GM23338 (cell line): ENCODE results near the gene ME3. TPM values are rescaled to one million over a fixed set of nuclear protein-coding genes. Genes with fewer than 3 reads are reported as not detected.

Experiments used
- ATAC-seq: fragments of 200-7000 bp; cut with Tn5 transposase; 3 replicates; pipeline ENCODE4 v1.9.1; 2020
- DNase-seq: peaks from one replicate; pipeline ENCODE4 v3.0.0-alpha.2; 2015; ENCODE audit warnings: low spot score
- H2AFZ ChIP-seq: fragments of 200-600 bp; sonication (generic); 2 replicates; pipeline ENCODE4 v1.8.0; 2016; ENCODE audit warnings: antibody characterized with exemption, mild to moderate bottlenecking, moderate library complexity
- H3F3A ChIP-seq: fragments of 200-600 bp; sonication (generic); replicated peaks from 2 replicates; pipeline ENCODE4 v1.8.0; 2017; ENCODE audit warnings: antibody characterized with exemption, mixed run types, low read depth
- H3K27ac ChIP-seq: fragments of 200-600 bp; sonication (generic); 2 replicates; pipeline ENCODE4 v1.6.1; 2016; ENCODE audit warnings: low read depth
- H3K27me3 ChIP-seq: fragments of 200-600 bp; sonication (generic); 2 replicates; pipeline ENCODE4 v1.8.0; 2016; ENCODE audit warnings: mild to moderate bottlenecking, mixed run types, moderate library complexity; ENCODE audit not compliant: insufficient read depth
- H3K36me3 ChIP-seq: fragments of 200-600 bp; sonication (generic); 2 replicates; pipeline ENCODE4 v1.8.0; 2016; ENCODE audit warnings: mild to moderate bottlenecking; ENCODE audit not compliant: insufficient read depth
- H3K4me1 ChIP-seq: fragments of 200-600 bp; sonication (generic); 2 replicates; pipeline ENCODE4 v1.8.0; 2016; ENCODE audit warnings: mild to moderate bottlenecking, moderate library complexity; ENCODE audit not compliant: insufficient read depth
- H3K4me2 ChIP-seq: fragments of 200-600 bp; sonication (generic); 2 replicates; pipeline ENCODE4 v1.7.1; 2017; ENCODE audit warnings: mixed run types
- H3K4me3 ChIP-seq: fragments of 200-600 bp; sonication (generic); 2 replicates; pipeline ENCODE4 v1.6.1; 2016; ENCODE audit warnings: mixed run types
- H3K79me2 ChIP-seq: fragments of 200-600 bp; sonication (generic); replicated peaks from 2 replicates; pipeline ENCODE4 v1.8.0; 2017; ENCODE audit warnings: mild to moderate bottlenecking; ENCODE audit not compliant: insufficient read depth
- H3K9me2 ChIP-seq: fragments of 200-600 bp; sonication (generic); 2 replicates; pipeline ENCODE4 v1.8.0; 2017; ENCODE audit not compliant: insufficient read depth
- H4K20me1 ChIP-seq: fragments of 200-600 bp; sonication (generic); replicated peaks from 2 replicates; pipeline ENCODE4 v1.8.0; 2017; ENCODE audit warnings: mild to moderate bottlenecking; ENCODE audit not compliant: insufficient read depth
- H3K27ac Mint-ChIP-seq: 2 replicates; pipeline ENCODE4 v1.8.0; 2020; ENCODE audit warnings: inconsistent platforms, mild to moderate bottlenecking, moderate library complexity, mixed read lengths
- H3K27me3 Mint-ChIP-seq: 3 replicates; pipeline ENCODE4 v1.8.0; 2022; ENCODE audit warnings: low read depth, mild to moderate bottlenecking, moderate library complexity, mixed read lengths, inconsistent platforms; ENCODE audit not compliant: insufficient read depth, poor library complexity
- H3K36me3 Mint-ChIP-seq: 3 replicates; pipeline ENCODE4 v1.8.0; 2021; ENCODE audit warnings: low read depth, mild to moderate bottlenecking, inconsistent platforms, moderate library complexity, mixed read lengths
- H3K4me1 Mint-ChIP-seq: 3 replicates; pipeline ENCODE4 v1.8.0; 2020; ENCODE audit warnings: mild to moderate bottlenecking, inconsistent platforms, mixed read lengths
- H3K4me3 Mint-ChIP-seq: 3 replicates; pipeline ENCODE4 v1.8.0; 2021; ENCODE audit warnings: moderate library complexity, mild to moderate bottlenecking, inconsistent platforms, mixed read lengths
- H3K9me3 Mint-ChIP-seq: 3 replicates; pipeline ENCODE4 v1.8.0; 2020; ENCODE audit warnings: moderate library complexity, mild to moderate bottlenecking, inconsistent platforms, mixed read lengths
- CTCF ChIP-seq, 2 experiments: fragments of 200-600 bp in 1 of 2; sonication (generic) in 1 of 2; conservative IDR thresholded peaks; 2 replicates each; pipeline versions ENCODE4 v1.5.1 to v1.6.1; 2016 to 2017; ENCODE audit warnings: antibody characterized with exemption in 2 of 2, low read depth in 2 of 2, mild to moderate bottlenecking in 2 of 2, moderate library complexity in 1 of 2
- NANOG ChIP-seq: IDR thresholded peaks from 2 replicates; pipeline ENCODE4 v1.6.1; 2016; ENCODE audit warnings: antibody characterized with exemption, borderline replicate concordance
- ZNF462 ChIP-seq: fragments of 250-450 bp; sonication (Bioruptor Pico); IDR thresholded peaks from 2 replicates; pipeline ENCODE4 v1.5.0; 2020; ENCODE audit warnings: mild to moderate bottlenecking, moderate library complexity
- polyA plus RNA-seq: library from polyadenylated mRNA; unstranded; fragments of >200 nt; fragmentation: Nextera tagmentation; extraction: Ambion mirVana; gene quantifications from 2 replicates; pipeline ENCODE4 v1.2.1, GENCODE V29; 2016
- total RNA-seq: library from RNA; depleted of rRNA; stranded (reverse); fragments of >200 nt; shearing (Covaris generic); gene quantifications from 2 replicates; pipeline ENCODE4 v1.2.3, GENCODE V29; 2014

ME3 gene
- total and polyA plus RNA-seq, 2 experiments from 2014 or later, result 1.3 to 4.0 TPM

GRCh38 chr11:86669424-86669823 lies 3.0 kb downstream of the ME3 start (continued):
- TF ChIP-seq ZNF462 (CRISPR knock-in tag), result no peak

- Histone ChIP-seq H4K20me1 (no peaks in the 10 kb centered on the region), H3K27ac (no peak overlapping the region), H3F3A (no peaks in the 10 kb centered on the region), H3K4me3 (no peak overlapping the region), H3K9me2 (peaks cover 9% of the 10 kb centered on the region; the same call in 1 of the 2 replicates), H3K27me3 (peaks cover 45% of the 10 kb centered on the region), H3K4me1 (peaks cover 9% of the 10 kb centered on the region), H3K79me2 (no peaks in the 10 kb centered on the region), H3K4me2 (no peak overlapping the region), H3K36me3 (no peaks in the 10 kb centered on the region), H2AFZ (no peak overlapping the region)
- Mint-ChIP-seq H3K27me3 (peaks cover 30% of the 10 kb centered on the region), H3K27ac (no peak overlapping the region), H3K36me3 (no peaks in the 10 kb centered on the region), H3K4me3 (no peak overlapping the region), H3K9me3 (no peaks in the 10 kb centered on the region), H3K4me1 (peaks cover 15% of the 10 kb centered on the region)
- TF ChIP-seq CTCF (conservative IDR thresholded peaks at IDR 0.05; ENCODE audit: low read depth in 2 of 2) (peak in 1 of 2 experiments; percentile 21; a peak in 2 of 4 replicates), NANOG (no peak)
- DNase-seq (no peak), ATAC-seq (no peak)
Observed at GRCh38 chr11:86668929-86669328, 3.5 kb downstream of the ME3 start.
